Fibroblast of skin of scalp (primary cell): Measurements from ENCODE around the gene ECE1.
"Not testable (repeated sequence)": the region's sequence is repeated elsewhere in the genome, so short reads cannot be mapped to it uniquely, and the experiment has no call there.

Experiments
- DNase-seq: peaks from one replicate; pipeline ENCODE4 v3.0.0-alpha.2; 2013

The ECE1 gene

DNA sequence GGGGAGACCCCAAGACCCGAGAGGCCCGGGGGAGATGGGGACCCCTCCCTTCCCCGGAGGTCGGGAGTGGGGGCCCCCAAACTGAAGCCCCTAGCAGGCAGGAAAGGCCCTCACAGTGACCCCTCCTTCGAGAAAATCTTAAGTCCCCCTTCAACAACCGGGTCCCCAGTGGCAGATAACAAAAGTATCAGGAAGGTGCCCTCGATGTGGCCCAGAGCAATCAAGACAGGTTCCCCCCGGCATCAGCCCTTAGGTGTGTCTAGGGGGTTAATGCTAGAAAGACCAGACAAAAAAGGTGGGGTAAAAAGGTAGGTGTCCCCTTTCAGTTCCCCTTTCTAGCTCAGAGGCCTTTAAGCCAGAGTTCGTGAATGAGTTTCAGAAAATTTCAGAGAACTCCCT, 282 bp upstream of the ECE1 start:
- no peak for DNase-seq

DNA sequence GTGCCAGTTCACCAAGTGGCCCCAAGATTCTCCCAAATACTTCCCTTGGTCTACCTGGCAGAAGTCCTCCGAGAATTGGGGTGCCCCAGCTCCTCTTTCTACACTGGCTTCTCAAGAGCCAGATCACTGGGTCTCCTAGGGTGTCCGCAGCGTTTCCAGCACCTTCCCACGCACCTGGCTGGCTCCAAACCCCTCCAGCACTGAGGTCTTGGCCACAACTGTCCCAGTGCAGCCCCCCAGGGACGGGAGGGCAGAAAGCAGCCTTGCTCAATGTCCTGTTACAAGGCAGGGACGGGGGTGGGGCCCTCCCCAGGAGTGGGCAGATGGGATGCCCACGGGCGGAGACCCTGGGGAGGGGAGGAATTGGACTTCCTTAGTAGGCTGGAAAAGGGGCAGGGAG, 1.1 kb downstream of the ECE1 start:
- DNase-seq = no peak

DNA sequence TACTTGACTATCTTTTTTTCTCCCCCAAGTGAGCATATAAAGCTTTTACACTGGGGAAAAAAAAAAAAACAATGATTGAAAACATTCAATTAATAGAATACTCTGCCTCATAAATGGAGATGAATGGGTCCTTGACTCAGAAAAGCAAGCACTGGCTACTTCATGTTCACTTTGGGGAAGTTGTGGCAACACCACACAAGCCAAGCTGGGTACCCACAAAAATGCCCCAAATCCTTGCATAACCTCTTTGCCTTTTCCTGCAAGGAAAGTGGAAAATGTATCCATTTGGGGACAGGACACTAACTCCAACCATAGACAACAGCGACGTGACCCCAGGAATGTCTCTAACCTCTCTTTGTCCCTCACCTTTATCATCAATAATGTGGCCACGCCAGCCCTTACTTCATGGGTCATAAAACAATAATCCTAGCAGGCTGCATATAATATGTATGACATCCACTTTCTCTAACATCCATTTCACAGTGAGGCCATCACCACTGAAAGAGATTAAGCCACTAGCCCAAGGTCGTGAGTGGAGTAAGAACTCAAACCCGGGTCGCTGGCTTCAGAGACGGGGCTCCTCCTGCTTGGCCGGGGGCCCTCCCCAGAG, 2.3 kb downstream of the ECE1 start:
- no peak for DNase-seq

DNA sequence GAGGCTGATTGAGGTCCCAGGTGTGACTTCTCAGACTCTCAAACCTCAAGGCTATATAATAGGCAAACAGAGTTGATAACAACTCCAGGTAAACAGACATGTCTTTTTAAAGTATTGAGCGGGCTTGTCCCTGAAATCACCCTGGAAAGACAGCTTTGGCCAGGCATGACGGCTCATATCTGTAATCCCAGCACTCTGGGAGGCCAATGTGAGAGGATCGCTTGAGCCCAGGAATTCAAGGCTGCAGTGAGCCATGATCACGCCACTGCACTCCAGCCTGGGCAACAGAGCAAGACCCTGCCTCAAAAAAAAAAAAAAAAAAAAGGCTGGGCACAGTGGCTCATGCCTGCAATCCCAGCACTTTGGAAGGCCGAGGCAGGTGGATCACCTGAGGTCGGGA, 4.9 kb downstream of the ECE1 start:
- DNase-seq = not testable (repeated sequence)

DNA sequence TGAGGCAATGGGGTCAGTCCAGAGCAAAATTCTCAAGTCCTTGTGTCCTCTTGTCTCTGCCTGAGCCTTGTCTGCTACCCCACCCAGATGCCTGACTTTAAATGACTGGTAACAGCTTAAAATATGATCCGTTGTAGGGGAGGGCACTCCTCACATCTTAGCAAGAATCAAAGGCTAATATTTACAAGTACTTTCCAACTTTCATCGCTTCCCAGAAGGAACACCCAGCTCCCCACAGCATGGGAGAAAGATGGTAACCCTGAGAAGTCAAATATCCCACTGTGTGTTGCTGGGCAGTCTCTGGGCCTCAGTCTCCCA, 5.2 kb downstream of the ECE1 start:
- DNase-seq = no peak

DNA sequence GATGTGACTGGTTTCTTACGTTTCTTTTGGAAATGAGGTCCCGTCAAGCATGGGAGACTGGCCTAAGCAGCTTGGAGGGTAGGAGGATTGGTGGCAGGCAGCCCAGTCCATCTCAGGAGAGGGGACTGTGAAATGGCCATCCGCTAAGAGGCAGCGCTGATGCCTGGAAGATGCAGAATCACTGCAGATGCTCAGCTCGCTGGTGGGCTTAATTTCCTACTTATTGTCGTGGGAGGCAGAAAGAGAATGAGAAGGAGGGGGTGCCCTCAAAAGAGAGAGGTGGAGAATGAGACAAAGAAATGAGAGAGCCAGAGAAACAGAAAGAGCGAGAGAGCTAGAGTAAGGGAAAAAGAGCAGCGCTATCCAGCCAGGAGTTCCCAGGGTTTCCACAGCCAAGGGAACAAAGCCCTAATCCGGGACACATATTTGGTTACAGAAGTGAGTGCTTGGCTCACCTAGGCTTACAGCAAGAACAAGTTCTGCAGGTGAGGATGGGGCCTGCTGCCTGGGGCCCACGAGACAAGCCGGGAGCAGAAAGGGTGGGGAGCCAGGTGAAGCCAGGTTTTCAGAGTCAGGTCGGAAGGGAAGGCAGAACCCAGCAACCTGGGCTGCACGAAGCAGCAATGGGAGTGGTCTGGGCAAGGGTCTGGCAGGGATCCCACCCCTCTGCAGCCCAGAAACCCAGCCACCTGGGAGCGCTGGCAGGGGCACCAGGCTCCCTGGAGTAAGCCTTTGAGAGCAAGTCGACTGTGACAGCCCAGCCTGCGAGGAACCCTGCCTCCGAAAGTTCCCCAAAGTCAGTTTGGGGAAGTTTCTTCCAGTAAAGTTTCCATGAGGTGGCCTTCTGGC, 5.8 kb downstream of the ECE1 start:
- DNase-seq = no peak

DNA sequence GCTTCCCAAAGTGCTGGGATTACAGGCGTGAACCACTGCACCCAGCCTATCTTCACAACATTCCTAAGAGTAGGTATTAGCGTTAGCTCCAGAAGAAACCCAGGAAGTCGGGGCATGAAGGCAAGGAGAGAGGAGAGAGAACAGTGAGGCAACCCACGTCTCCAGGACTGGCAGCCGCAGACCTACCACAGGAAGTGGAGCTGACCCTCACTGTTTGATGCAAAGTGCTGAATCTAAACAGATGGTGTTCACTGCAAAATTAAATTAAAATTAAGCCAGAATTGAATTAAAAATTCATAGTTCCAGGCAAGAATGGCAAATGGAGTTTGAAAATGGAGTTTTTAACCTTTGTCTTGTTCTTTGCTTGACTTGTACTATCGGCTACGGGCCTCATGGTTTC, 6.7 kb downstream of the ECE1 start:
- no peak for DNase-seq

DNA sequence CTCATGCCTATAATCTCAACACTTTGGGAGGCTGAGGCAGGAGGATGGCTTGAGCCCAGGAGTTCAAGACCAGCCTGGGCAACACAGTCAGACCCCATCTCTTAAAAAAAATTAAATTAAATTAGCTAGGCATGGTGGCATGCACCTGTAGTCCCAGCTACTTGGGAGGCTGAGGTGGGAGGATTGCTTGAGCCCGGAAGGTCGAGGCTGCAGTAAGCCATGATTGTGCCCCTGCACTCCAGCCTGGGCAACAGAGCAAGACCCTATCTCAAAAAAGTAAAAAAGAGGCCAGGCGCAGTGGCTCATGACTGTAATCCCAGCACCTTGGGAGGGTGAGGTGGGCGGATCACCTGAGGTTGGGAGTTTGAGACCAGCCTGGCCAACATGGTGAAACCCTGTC, 8.2 kb downstream of the ECE1 start:
- not testable (repeated sequence) for DNase-seq

DNA sequence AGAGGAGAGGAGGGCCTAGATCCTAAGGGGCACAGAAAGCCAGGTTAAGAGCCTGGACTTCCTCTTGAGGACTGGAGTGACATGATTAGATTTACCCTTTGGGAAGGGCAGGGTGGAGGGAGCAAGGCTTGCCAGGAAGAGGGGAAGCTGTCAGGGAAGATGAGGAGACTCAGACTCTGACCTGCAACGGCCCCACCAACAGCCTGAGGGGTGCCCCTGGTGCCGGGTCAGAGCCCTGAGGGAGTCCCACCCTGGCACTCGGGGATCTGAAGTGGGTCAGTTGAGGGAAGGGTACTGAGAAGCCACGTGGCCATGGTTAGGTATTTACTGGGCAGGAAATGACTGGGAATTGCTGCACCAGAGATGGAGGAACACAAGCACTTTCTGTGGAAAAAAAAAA, 9.8 kb downstream of the ECE1 start:
- DNase-seq = no peak

DNA sequence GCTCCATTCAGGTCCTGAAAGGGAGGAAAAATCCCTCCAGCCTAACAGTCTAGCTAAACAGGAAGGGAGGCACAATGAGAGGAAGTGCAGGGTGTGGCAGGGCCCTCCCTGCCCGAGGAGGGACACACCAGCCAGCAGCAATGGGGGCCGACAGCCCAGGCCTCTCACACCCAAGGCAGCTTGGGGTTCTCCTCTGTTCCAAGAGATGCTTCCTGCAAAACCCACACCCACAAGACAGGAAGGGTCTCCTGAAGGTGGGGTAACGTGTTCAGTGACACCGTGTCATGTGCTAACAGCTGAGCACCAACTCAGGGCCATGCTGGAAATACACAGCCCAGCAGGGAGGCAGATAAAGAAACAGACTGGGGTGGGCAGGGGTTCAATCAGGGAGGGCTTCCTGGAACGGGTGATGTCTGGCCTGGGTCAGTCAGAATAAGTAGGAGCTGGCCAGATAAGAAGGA, 10.2 kb downstream of the ECE1 start:
- no peak for DNase-seq

DNA sequence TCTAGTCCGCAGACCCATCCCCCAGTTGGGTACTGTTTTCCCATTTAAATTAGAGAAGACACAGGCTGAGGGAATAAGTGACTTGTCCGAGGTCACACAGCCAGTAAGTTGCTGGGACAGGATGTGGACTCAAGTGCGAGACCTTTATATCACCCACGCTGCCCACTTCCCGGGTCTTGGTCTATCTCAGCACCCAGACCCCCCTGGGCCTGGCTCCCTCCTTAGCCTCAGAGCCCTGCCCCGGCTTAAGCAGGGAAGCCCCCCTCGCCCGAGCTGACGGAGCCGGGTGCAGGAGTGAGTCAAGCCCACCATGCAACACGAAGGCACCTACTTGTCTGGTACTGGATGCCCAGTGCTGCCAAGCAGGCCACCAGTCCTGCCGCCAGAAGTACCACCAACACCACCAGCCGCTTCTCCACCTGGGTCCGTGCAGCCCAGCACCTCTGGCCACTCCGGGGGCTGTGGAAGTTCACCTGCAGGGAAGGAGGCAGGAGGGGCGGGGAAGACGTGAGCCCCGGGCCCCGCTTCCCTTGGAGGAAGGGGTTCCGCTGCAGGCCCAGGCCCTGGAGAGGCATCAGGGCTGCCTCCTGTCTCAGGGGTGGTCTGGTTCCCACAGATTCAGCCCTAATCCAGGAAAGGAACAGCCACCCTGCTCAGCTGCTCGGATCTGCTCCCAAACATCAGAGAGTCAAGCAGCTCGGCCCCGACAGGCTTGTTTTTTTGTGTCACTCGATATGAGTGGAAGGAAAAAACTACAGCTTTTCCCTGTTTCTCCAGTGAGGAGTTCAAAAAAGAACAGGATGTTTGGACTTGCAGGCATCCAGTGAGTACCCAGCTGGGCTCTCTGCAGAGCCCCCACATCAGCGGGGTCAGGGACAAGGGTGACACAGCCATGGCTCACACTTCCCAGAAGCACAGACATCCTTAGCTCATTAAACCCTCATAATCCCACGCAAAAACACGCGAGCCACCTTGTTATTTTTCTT, 11.1 kb downstream of the ECE1 start:
- DNase-seq = no peak

DNA sequence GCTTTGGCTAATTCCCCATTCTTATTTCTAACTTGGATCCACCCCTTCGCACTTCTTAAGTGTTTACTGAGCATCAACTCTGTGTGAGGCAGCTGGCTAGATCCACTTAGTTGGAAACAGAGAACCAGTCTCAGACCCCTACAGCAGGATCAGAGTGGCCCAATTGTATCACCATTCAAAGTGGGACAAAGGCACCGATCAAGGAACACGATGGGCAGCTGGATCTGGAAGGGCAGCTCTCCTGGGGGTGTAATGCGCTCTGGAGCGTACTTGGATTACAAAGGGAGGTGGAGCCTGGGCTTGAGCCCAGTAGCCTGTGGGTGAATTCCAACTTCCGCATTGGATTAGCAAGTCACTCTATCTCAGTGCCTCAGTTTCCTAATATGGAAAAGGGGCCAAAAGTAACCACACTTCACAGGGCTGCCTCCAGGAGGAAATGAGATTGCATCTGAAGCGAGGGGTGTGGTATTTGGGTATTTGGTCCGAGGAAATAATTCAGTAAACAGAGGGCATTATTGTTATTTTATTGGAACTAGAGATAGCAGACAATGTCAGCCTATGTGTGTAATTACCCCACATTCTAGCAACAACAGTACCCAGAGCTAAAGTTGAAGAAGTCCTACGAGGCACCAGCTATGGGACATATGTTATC, 11.9 kb downstream of the ECE1 start:
- DNase-seq = no peak

DNA sequence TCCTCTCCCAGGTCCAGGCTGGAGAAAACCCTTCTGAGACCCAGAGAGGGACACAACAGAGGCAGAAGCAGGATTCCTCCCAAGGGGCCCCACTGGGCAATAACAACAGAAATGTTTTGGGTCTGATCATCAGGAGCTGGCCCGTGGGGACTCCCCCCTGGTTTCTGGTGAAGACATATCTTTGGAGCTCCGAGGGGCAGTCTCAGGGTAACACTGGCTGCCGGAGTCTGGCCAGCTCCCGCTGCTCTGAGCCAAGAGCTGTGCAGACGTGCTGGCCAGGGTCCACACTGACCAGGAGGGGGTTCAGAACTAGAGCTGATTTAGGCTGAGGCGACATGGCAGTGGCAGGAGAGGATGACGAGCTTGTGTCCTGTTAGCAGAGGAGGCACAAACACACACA, 13.1 kb downstream of the ECE1 start:
- no peak for DNase-seq

DNA sequence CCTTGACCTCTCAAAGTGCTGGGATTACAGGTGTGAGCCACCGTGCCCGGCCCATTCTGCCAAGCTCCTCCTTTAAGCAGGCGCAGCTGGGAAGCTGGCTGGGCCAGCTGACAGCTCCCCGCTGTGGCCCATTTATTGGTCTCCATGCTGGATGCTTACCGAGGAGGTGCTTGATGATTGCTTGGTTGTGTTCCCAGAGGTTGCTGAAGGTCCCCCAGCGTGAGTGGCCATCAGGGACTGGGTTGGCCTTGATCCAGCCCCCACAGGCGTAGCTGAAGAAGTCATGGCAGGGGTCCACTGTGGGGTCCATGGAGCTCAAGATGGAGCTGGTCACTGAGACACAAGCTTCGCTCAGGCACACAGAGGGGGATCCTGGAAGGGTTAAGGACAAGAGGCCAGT, 17.7 kb downstream of the ECE1 start:
- DNase-seq = no peak

DNA sequence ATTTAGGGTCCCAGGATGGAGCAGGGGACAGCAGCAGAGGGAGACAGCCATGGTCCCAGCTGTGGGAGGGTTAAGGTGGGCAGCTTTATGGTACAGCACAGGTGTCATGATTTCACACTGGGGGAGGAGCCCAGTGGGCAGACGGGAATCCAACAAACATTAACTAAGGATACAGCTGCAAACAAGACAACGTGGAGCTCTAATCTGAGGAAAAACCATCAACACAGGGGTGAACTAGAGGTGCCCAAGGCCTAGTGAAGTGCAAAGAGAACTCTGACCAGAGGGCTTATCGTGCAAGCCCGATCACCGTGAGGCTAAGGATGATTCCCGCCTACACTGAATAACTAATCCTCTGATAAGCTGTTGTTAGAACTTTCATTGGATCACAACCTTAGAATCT, 18.7 kb downstream of the ECE1 start:
- DNase-seq = no peak

DNA sequence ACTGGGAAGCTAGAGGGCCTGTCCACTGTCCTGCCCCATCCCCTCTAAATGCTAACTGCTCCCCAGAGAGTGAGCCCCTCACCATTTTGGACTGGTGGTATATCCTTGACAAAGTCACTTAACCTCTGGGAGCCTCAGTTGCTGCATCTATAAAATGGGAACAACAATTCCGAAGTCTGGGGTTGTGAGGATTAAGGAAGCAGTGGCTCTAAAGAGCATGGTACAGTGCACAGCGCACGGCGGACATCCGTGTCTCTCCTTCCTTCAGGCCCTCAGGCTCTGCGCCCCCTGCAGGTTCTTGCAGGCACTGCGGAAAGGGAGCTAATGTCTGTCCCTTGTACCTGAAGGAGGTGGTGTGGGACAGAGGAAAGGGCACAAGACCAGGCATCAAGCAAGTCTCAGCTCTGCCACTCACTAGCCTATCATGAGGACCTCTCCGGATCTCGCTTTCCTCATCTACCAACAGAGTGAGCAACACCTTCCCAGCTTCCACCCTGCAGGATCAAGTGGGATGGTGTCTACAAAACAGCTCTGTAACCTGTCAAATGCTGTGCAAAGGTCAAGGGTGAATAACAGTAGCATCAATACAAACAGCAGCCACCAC, 20.1 kb downstream of the ECE1 start:
- peak; percentile 64 for DNase-seq

DNA sequence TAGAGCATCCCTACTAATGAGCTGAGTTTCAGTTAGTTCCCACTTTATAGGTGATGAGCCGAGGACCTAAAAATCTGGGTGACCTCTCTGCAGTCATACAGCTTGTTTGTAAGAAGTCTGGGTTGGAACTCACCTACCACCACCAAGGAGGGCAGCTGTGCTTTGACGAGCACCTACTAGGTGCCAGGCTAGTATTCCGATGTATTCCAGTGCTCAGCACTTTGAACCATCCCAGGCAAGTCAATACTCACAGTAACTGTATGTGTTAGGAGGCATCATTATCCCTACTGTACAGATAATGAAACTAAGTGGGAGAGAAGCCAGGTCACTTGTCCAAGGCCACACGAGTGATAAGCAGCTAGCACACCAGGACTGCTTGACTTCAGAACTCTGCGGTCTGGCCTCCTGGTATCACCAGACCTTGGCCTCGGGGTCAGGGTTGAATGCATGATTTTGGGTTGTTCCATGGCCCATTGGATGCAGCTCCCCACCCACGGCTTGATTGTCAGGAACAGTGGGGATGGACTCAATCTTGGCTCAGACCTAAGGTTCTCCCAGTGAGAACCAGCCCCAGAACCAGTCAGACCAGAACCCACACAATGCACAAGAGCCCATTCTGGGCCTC, 20.7 kb downstream of the ECE1 start:
- no peak for DNase-seq

DNA sequence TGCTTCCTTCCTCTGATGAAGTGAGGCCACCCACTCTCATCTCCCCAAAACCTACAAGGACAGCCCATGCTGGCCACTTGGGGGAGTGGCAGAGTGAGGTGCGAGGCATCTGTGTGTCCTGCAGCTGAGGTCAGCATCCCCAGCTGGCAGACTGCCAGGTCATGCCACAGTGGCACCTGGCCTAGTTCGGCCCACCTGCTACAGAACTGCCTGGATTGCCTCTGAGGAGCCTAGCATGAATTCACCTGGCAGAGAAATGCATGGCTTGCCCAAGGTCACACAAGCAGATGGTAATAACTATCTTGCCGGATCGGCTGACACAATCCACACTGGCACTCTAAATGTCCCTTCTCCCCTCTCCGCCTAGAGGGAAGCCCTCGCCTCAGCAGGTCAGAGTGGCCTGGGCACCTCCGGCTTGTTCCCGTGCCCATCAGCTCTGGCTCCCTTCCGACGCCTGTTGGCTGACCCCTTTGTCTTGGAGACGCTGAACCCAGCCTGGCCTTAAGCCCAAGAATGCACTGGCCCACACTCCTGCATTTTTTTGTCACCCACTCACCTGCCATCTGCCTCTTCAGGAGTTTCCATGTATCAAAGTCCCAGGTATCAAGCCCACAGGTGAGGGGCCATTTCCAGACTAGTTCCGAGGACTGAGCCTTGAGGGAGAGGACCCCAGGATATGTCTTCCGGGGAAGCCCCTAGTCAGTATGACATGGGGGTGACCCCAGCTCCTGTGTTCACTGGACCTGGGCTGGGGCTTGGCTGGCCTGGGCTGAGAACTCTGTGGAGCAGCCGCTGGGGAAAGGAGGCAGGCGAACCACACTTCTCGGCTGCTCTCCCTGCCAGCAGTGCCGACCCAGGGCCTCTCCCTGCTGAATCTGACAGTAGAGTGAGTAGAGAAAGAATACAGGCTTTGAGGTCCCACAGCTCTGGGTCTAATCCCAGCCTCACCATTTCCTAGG, 21.7 kb downstream of the ECE1 start:
- DNase-seq = no peak

DNA sequence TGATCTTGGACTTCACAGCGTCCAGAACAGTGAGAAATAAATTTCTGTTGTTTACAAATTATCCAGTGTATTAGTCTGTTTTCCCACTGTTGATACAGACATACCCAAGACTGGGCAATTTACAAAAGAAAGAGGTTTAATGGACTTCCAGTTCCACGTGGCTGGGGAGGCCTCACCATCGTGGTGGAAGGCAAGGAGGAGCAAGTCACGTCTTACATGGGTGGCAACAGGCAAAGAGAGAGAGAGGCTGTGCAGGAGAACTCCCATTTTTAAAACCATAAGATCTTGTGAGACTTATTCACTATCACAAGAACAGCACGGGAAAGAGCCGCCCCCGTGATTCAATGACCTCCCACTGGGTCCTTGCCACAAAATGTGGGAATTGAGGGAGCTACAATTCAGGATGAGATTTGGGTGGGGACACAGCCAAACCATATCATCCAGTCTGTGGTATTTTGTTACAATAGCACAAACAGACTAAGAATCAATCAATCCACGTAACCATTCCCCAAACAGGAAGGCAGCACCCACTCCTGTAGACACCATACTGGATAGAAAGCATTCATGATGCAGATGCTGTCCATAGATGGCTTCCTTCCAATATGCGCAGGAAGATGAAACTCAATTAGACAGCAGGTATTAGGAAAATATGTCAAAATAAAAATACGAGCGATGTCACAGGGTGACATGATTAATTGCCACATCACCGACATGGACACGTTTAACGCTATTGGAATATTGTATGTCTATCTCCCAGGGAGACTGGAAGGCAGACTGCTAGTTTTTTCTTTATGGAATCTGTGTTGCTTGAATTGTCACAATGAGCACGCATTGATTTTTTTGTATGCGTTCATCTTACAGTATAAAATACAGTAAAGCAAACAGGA, 22.8 kb downstream of the ECE1 start:
- DNase-seq = peak; percentile 32
